Measurements from ENCODE around the gene ARHGAP26. TPM values are rescaled to one million over a fixed set of nuclear protein-coding genes. Genes with fewer than 3 reads are reported as not detected.

Gene ARHGAP26
- polyA plus RNA-seq, 1 donor = 14.7 TPM

GRCh38 chr5:143037071-143037470 lies 266.9 kb downstream of the ARHGAP26 start:
- no peak for DNase-seq

GRCh38 chr5:143037708-143038107 lies 267.5 kb downstream of the ARHGAP26 start:
- DNase-seq = no peak

- no peak for DNase-seq
Measured at GRCh38 chr5:143040622-143041021, 270.4 kb downstream of the ARHGAP26 start.

- DNase-seq = peak; percentile 46
Measured at GRCh38 chr5:143041461-143041860, 271.3 kb downstream of the ARHGAP26 start.

- no peak for DNase-seq
Measured at GRCh38 chr5:143041972-143042770, 272.0 kb downstream of the ARHGAP26 start.

GRCh38 chr5:143044265-143044664 lies 274.1 kb downstream of the ARHGAP26 start:
- DNase-seq = no peak

GRCh38 chr5:143045062-143045461 lies 274.9 kb downstream of the ARHGAP26 start:
- no peak for DNase-seq

GRCh38 chr5:143046314-143046713 lies 276.1 kb downstream of the ARHGAP26 start:
- DNase-seq = no peak

- no peak for DNase-seq
Measured at GRCh38 chr5:143047091-143047490, 276.9 kb downstream of the ARHGAP26 start.

GRCh38 chr5:143050183-143050582 lies 280.0 kb downstream of the ARHGAP26 start:
- no peak for DNase-seq

GRCh38 chr5:143051244-143052058 lies 281.3 kb downstream of the ARHGAP26 start:
- peak; percentile 68 for DNase-seq

GRCh38 chr5:143052967-143053682 lies 282.9 kb downstream of the ARHGAP26 start:
- no peak for DNase-seq

GRCh38 chr5:143053780-143054179 lies 283.6 kb downstream of the ARHGAP26 start:
- no peak for DNase-seq

- DNase-seq = no peak
Measured at GRCh38 chr5:143054480-143054941, 284.3 kb downstream of the ARHGAP26 start.

- DNase-seq = no peak
Measured at GRCh38 chr5:143055596-143056338, 285.6 kb downstream of the ARHGAP26 start.

- DNase-seq = no peak
Measured at GRCh38 chr5:143056339-143056704, 286.1 kb downstream of the ARHGAP26 start.

GRCh38 chr5:143056792-143057579 lies 286.8 kb downstream of the ARHGAP26 start:
- DNase-seq = no peak

GRCh38 chr5:143057580-143057999 lies 287.4 kb downstream of the ARHGAP26 start:
- DNase-seq = no peak

- DNase-seq = no peak
Measured at GRCh38 chr5:143059355-143059754, 289.2 kb downstream of the ARHGAP26 start.

GRCh38 chr5:143059976-143060765 lies 290.0 kb downstream of the ARHGAP26 start:
- DNase-seq = no peak

Data from left kidney (tissue), 2 donors.